K562 (cell line): ENCODE measurements around the gene GAB1. TPM values are rescaled to one million over a fixed set of nuclear protein-coding genes. Genes with fewer than 3 reads are reported as not detected.

Experiments
- ATAC-seq: fragments of 200-7000 bp; cut with Tn5 transposase; 3 replicates; pipeline ENCODE4 v1.9.1; 2020; ENCODE audit warnings: moderate library complexity
- BruUV-seq: library from RNA; stranded (reverse); fragments of 400-500 nt; replicated peaks from 2 replicates; lab custom pipeline; 2021; lab: Mats Ljungman, UMichigan
- CTCF ChIA-PET: fragments of 300-600 bp; formaldehyde crosslinking; extraction: SDS; loops from one replicate; lab custom pipeline; 2021; ENCODE audit warnings: low intra/inter-chr PET ratio; lab: Yijun Ruan, JAX
- POLR2A ChIA-PET: fragments of 300-600, 350-650 bp; sonication (Branson Sonifier 250); formaldehyde crosslinking; extraction: SDS; loops from one replicate; lab custom pipeline; 2021; ENCODE audit warnings: antibody characterized with exemption, inconsistent platforms; lab: Yijun Ruan, JAX
- DNase-seq, 4 experiments: peaks; one replicate each; pipeline versions ENCODE4 v3.0.0 to v3.0.0-alpha.2; 2011 to 2018; ENCODE audit warnings: low spot score in 3 of 4, mixed read lengths in 3 of 4; ENCODE audit errors: extremely low read depth in 1 of 4
- FAIRE-seq: peaks from 2 replicates; lab custom pipeline; 2011; peaks lifted over from hg19 to GRCh38; lab: Jason Lieb, UNC
- H2AFZ ChIP-seq: 2 replicates; pipeline ENCODE4 v1.6.0; 2011; ENCODE audit warnings: low read depth, low read length, control low read depth, inconsistent platforms
- H3K27ac ChIP-seq: fragments of 200-600 bp; 3 replicates; pipeline ENCODE4 v1.8.0; 2011; ENCODE audit warnings: low read depth, mild to moderate bottlenecking, control low read depth, inconsistent platforms, low read length, moderate library complexity, mixed read lengths; ENCODE audit errors: extremely low read depth
- H3K27me3 ChIP-seq, 2 experiments: fragments of 300-600 bp in 1 of 2; 2 replicates in 1 of 2; 3 replicates in 1 of 2; pipeline versions ENCODE4 v1.6.0 to v1.8.0; 2011; ENCODE audit warnings: inconsistent platforms in 2 of 2, low read length in 2 of 2, mild to moderate bottlenecking in 1 of 2, mixed read lengths in 1 of 2, moderate library complexity in 1 of 2; ENCODE audit not compliant: control insufficient read depth in 2 of 2, insufficient read depth in 2 of 2
- H3K36me3 ChIP-seq: fragments of 300-600 bp; 3 replicates; pipeline ENCODE4 v1.8.0; 2011; ENCODE audit warnings: mild to moderate bottlenecking, low read length, inconsistent platforms; ENCODE audit not compliant: control insufficient read depth, insufficient read depth
- H3K4me1 ChIP-seq, 2 experiments: fragments of 200-600 bp in 1 of 2; replicated peaks in 1 of 2; 2 replicates in 1 of 2; 3 replicates in 1 of 2; pipeline versions ENCODE4 v1.5.1 to v1.8.0; 2011; ENCODE audit warnings: inconsistent platforms in 2 of 2, low read length in 2 of 2, mild to moderate bottlenecking in 1 of 2, mixed read lengths in 1 of 2, moderate library complexity in 1 of 2; ENCODE audit not compliant: control insufficient read depth in 2 of 2, insufficient read depth in 2 of 2
- H3K4me2 ChIP-seq: 2 replicates; pipeline ENCODE4 v1.6.1; 2011; ENCODE audit warnings: low read length, control low read depth, inconsistent platforms, mixed read lengths; ENCODE audit not compliant: insufficient read depth
- H3K4me3 ChIP-seq: fragments of 200-600 bp; sonication (generic), shearing (Covaris generic); 2 replicates; pipeline ENCODE4 v1.5.1; 2016; ENCODE audit warnings: control low read depth, inconsistent platforms
- H3K79me2 ChIP-seq: fragments of 200-600 bp; 3 replicates; pipeline ENCODE4 v1.8.0; 2011; ENCODE audit warnings: low read length, inconsistent platforms; ENCODE audit not compliant: control insufficient read depth, insufficient read depth
- H3K9ac ChIP-seq, 2 experiments: 2 replicates each; pipeline versions ENCODE4 v1.6.0 to v1.6.1; 2011; ENCODE audit warnings: low read depth in 2 of 2, low read length in 2 of 2, control low read depth in 1 of 2, inconsistent platforms in 1 of 2, mild to moderate bottlenecking in 1 of 2, mixed read lengths in 1 of 2; ENCODE audit not compliant: insufficient read depth in 1 of 2
- H3K9me1 ChIP-seq: one replicate; pipeline ENCODE4 v1.6.0; 2011; ENCODE audit warnings: inconsistent platforms, mild to moderate bottlenecking, low read length, moderate library complexity; ENCODE audit not compliant: control insufficient read depth, insufficient read depth
- H3K9me3 ChIP-seq: replicated peaks from 2 replicates; pipeline ENCODE4 v1.5.1; 2011; ENCODE audit warnings: low read depth, low read length, inconsistent platforms; ENCODE audit not compliant: control insufficient read depth, insufficient read depth
- H4K20me1 ChIP-seq: replicated peaks from 2 replicates; pipeline ENCODE4 v1.6.1; 2011; ENCODE audit warnings: low read length, inconsistent platforms, mixed read lengths; ENCODE audit not compliant: control insufficient read depth, insufficient read depth
- RBM25 ChIP-seq: fragments of 200-400 bp; formaldehyde crosslinking; IDR thresholded peaks from 2 replicates; pipeline ENCODE4 v1.6.1; 2018; ENCODE audit warnings: low read length, low read depth, moderate library complexity; ENCODE audit not compliant: severe bottlenecking
- VEZF1 ChIP-seq: fragments of 200-800 bp; sonication (Bioruptor generic); IDR thresholded peaks from 2 replicates; pipeline ENCODE4 v1.6.1; 2017; ENCODE audit warnings: missing genetic modification characterization, missing compliant biosample characterization
- ZNF785 ChIP-seq: fragments of 250-450 bp; sonication (Bioruptor Pico); IDR thresholded peaks from 2 replicates; pipeline ENCODE4 v1.4.0; 2020; ENCODE audit warnings: mild to moderate bottlenecking
- WGBS: fragments of 100-300 bp; shearing (Covaris generic); methylation state at CpG from one replicate; pipeline ENCODE4 v1.1.6; 2016; ENCODE audit warnings: low coverage, mixed read lengths; ENCODE audit not compliant: insufficient coverage; ENCODE audit errors: missing lambda C conversion rate; 5-methylcytosine and 5-hydroxymethylcytosine counted together
- in situ Hi-C: fragments of 300-500 bp; cut with MboI; formaldehyde crosslinking; loops from 4 replicates; pipeline ENCODE4 v1.15.0; 2018; ENCODE audit warnings: inconsistent platforms, mixed read lengths
- intact Hi-C: fragments of 100-400 bp; cut with micrococcal nuclease; formaldehyde crosslinking; loops from 2 replicates; pipeline ENCODE4 v1.14.2; 2022
- polyA plus RNA-seq, 8 experiments: library from polyadenylated mRNA; depleted of rRNA in 4 of 8; stranded (reverse) in 5 of 8; unstranded in 3 of 8; fragments of >200 nt; fragmentation: Nextera tagmentation in 2 of 8; fragmentation: Illumina TruSeq in 1 of 8; extraction: Ambion mirVana in 2 of 8; extraction: Trizol in 1 of 8; gene quantifications; 2 replicates each; pipeline versions ENCODE4 v1.2.1 to v1.2.3, GENCODE V29; 2011 to 2014; ENCODE audit warnings: inconsistent platforms in 1 of 8, missing spikeins in 1 of 8
- total RNA-seq, 7 experiments: library from RNA; depleted of rRNA in 6 of 7; stranded (reverse); fragments of >200 nt in 6 of 7; fragmentation: Illumina TruSeq in 2 of 7; extraction: Trizol in 2 of 7; gene quantifications; 2 replicates each; pipeline versions ENCODE4 v1.2.1 to v1.2.3, GENCODE V29; 2011 to 2021; ENCODE audit warnings: low replicate concordance in 1 of 7

GAB1 gene
- total and polyA plus RNA-seq, 9 of the 15 experiments (the other 6 are each of a cell fraction or from before 2014, with no cell fraction given) = 1.3 to 14.6 (median 7.5) TPM

- no peak for FAIRE-seq
- POLR2A ChIA-PET = interaction anchor here (0.5 to 1.7 kb wide), 4 partner anchors 11 to 326 kb away, joined by 3 to 4 read pairs (median 3); no protein-coding TSS in a partner anchor
Observed at GRCh38 chr4:143514901-143515300, 178.2 kb downstream of the GAB1 start.

More at GRCh38 chr4:143514901-143515300, 178.2 kb downstream of the GAB1 start:
- H3K9me1 ChIP-seq = no peaks in the 10 kb centered on the region
- H3K9me3 ChIP-seq = no peaks in the 10 kb centered on the region
- peaks cover 38% of the 10 kb centered on the region for H3K36me3 ChIP-seq
- peak overlapping the region; percentile 81 for H3K4me3 ChIP-seq
- H3K27ac ChIP-seq = peak overlapping the region; percentile 87; the same call in 2 of the 3 replicates
- BruUV-seq = no TSS peak
- ATAC-seq (peak; percentile 2), DNase-seq (no peak)
- H3K9ac ChIP-seq = peak overlapping the region; percentile 83 to 98; a peak in 3 of 4 replicates
- peaks cover 11% of the 10 kb centered on the region for H4K20me1 ChIP-seq
- H3K79me2 ChIP-seq = peaks cover 65% of the 10 kb centered on the region
- intact Hi-C loops = loop anchor here (5.0 to 10.0 kb wide), 2 partner anchors 178 to 620 kb away; partner anchors contain the start of gene GAB1
- H3K4me1 ChIP-seq = peaks cover 0 to 8% of the 10 kb centered on the region in 2 experiments; a peak in 3 of 5 replicates
- no peaks in the 10 kb centered on the region for H3K27me3 ChIP-seq
- H2AFZ ChIP-seq = peak overlapping the region; percentile 94; the same call in 1 of the 2 replicates
- WGBS = 4% methylated on average over 5 of the region's 5 CpGs
- TF ChIP-seq VEZF1 (CRISPR knock-in tag) = 0 out of 2 replicates have a peak, but pooled peaks have one; percentile 4
- no peak for TF ChIP-seq RBM25
- TF ChIP-seq ZNF785 (CRISPR knock-in tag) = no peak
- CTCF ChIA-PET = interaction anchor here (0.7 kb wide), 1 partner anchor 117 kb away, joined by 3 read pairs; no protein-coding TSS in a partner anchor
- H3K4me2 ChIP-seq = peak overlapping the region; percentile 89
- in situ Hi-C loops = no loop called here
